Keratinocyte (primary cell): Measurements from ENCODE around the gene DDX20. TPM values are rescaled to one million over a fixed set of nuclear protein-coding genes. Genes with fewer than 3 reads are reported as not detected.

Source experiments
- DNase-seq: peaks from one replicate; pipeline ENCODE4 v3.0.0-alpha.2; 2011; ENCODE audit warnings: low read depth, missing footprints, low spot score
- FAIRE-seq: peaks from 2 replicates; lab custom pipeline; 2011; peaks lifted over from hg19 to GRCh38; lab: Jason Lieb, UNC
- H2AFZ ChIP-seq: 2 replicates; pipeline ENCODE4 v1.6.0; 2012; ENCODE audit warnings: low read length, control low read depth, inconsistent platforms; ENCODE audit not compliant: control insufficient read depth
- H3K27ac ChIP-seq: 2 replicates; pipeline ENCODE4 v1.5.1; 2011; ENCODE audit warnings: low read length; ENCODE audit not compliant: control insufficient read depth, insufficient read depth
- H3K27me3 ChIP-seq: 3 replicates; pipeline ENCODE4 v1.6.0; 2011; ENCODE audit warnings: low read length; ENCODE audit not compliant: control insufficient read depth, insufficient read depth; ENCODE audit errors: extremely low read depth
- H3K36me3 ChIP-seq, 2 experiments: 2 replicates in 1 of 2; 3 replicates in 1 of 2; pipeline ENCODE4 v1.5.1; 2011; ENCODE audit warnings: low read length in 2 of 2, mild to moderate bottlenecking in 1 of 2; ENCODE audit not compliant: control insufficient read depth in 2 of 2, insufficient read depth in 2 of 2; ENCODE audit errors: extremely low read depth in 1 of 2
- H3K4me1 ChIP-seq: 3 replicates; pipeline ENCODE4 v1.5.1; 2011; ENCODE audit warnings: low read length; ENCODE audit not compliant: control insufficient read depth, insufficient read depth; ENCODE audit errors: extremely low read depth
- H3K4me2 ChIP-seq: 3 replicates; pipeline ENCODE4 v1.6.0; 2011; ENCODE audit warnings: low read depth, low read length; ENCODE audit not compliant: control insufficient read depth, insufficient read depth; ENCODE audit errors: extremely low read depth
- H3K4me3 ChIP-seq, 3 experiments: fragments of 200-600 bp in 1 of 3; sonication (generic) in 1 of 3; 2 replicates in 2 of 3; 3 replicates in 1 of 3; pipeline ENCODE4 v1.5.1; 2011 to 2016; ENCODE audit warnings: low read length in 3 of 3, mild to moderate bottlenecking in 3 of 3, control low read depth in 2 of 3, inconsistent platforms in 1 of 3, low read depth in 1 of 3, mixed read lengths in 1 of 3, mixed run types in 1 of 3, moderate library complexity in 1 of 3; ENCODE audit not compliant: control insufficient read depth in 2 of 3, insufficient read depth in 2 of 3; ENCODE audit errors: extremely low read depth in 1 of 3
- H3K79me2 ChIP-seq: 2 replicates; pipeline ENCODE4 v1.6.0; 2012; ENCODE audit warnings: low read length; ENCODE audit not compliant: control insufficient read depth, insufficient read depth
- H3K9ac ChIP-seq: 3 replicates; pipeline ENCODE4 v1.6.0; 2011; ENCODE audit warnings: low read length; ENCODE audit not compliant: control insufficient read depth, insufficient read depth; ENCODE audit errors: extremely low read depth
- H3K9me1 ChIP-seq: 3 replicates; pipeline ENCODE4 v1.6.0; 2011; ENCODE audit warnings: low read length; ENCODE audit not compliant: control insufficient read depth, insufficient read depth; ENCODE audit errors: extremely low read depth
- H3K9me3 ChIP-seq: 2 replicates; pipeline ENCODE4 v1.5.1; 2012; ENCODE audit warnings: low read depth, low read length; ENCODE audit not compliant: control insufficient read depth
- H4K20me1 ChIP-seq: 3 replicates; pipeline ENCODE4 v1.6.0; 2011; ENCODE audit warnings: low read length; ENCODE audit not compliant: control insufficient read depth, insufficient read depth; ENCODE audit errors: extremely low read depth
- EZH2 ChIP-seq: IDR thresholded peaks from one replicate; pipeline ENCODE4 v1.6.1; 2012; ENCODE audit warnings: inconsistent platforms, mild to moderate bottlenecking, low read length, moderate library complexity
- dilution Hi-C: fragments of 300-500 bp; cut with MboI; formaldehyde crosslinking; loops from one replicate; pipeline ENCODE4 v1.7.0; 2020; ENCODE audit warnings: low sequenced_read_pairs; ENCODE audit not compliant: extremely low pct_ligation_motif_present
- polyA plus RNA-seq, 5 experiments: library from polyadenylated mRNA; depleted of rRNA in 3 of 5; stranded (reverse) in 3 of 5; stranded (forward) in 1 of 5; unstranded in 1 of 5; fragments of >200 nt; gene quantifications; 1 replicate in 1 of 5; 2 replicates in 3 of 5; 3 replicates in 1 of 5; pipeline versions ENCODE4 v1.2.1 to v1.2.3, GENCODE V29; 2011 to 2012; ENCODE audit warnings: missing spikeins in 2 of 5, low read depth in 1 of 5, low replicate concordance in 1 of 5
- TF ChIP-seq, protein P1 (sequence below), 3 experiments: IDR thresholded peaks in 1 of 3; conservative IDR thresholded peaks in 1 of 3; optimal IDR thresholded peaks in 1 of 3; 2 replicates in 2 of 3; 3 replicates in 1 of 3; pipeline versions ENCODE3 to v1.5.1; 2011; ENCODE audit warnings: low read length in 3 of 3, mild to moderate bottlenecking in 3 of 3, moderate library complexity in 2 of 3, control low read depth in 1 of 3, inconsistent platforms in 1 of 3; ENCODE audit not compliant: insufficient read depth in 2 of 3; ENCODE audit errors: extremely low read depth in 1 of 3

The DDX20 gene
- polyA plus RNA-seq, 1 donor (not counting 4 experiments of a cell fraction or from before 2014, with no cell fraction given): 14.8 TPM

DNA sequence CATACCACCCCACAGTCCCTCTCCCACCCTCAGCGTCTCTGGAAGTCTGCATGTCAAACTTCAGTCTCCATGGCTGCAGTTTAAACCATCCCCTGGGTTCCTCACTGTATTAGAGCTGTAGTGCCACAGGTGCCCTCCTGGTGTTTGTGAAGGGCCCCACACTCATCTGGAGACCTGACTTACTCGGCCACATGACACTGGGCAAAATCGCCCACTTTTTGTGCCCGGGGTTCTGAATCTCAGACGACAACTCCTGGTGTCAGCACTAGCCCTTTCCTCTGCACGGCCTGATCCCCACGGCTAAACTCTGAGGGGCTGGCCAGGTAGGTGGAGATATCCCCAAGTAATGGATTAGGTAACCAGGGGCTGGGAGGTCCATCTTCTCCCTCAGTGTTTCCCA, 23.0 kb upstream of the DDX20 start:
- H3K27me3 ChIP-seq: no peaks in the 10 kb centered on the region
- no peak overlapping the region for H3K27ac ChIP-seq
- H3K9ac ChIP-seq: no peak overlapping the region
- no peaks in the 10 kb centered on the region for H3K9me1 ChIP-seq
- TF ChIP-seq EZH2: no peak
- TF ChIP-seq, protein P1, sequence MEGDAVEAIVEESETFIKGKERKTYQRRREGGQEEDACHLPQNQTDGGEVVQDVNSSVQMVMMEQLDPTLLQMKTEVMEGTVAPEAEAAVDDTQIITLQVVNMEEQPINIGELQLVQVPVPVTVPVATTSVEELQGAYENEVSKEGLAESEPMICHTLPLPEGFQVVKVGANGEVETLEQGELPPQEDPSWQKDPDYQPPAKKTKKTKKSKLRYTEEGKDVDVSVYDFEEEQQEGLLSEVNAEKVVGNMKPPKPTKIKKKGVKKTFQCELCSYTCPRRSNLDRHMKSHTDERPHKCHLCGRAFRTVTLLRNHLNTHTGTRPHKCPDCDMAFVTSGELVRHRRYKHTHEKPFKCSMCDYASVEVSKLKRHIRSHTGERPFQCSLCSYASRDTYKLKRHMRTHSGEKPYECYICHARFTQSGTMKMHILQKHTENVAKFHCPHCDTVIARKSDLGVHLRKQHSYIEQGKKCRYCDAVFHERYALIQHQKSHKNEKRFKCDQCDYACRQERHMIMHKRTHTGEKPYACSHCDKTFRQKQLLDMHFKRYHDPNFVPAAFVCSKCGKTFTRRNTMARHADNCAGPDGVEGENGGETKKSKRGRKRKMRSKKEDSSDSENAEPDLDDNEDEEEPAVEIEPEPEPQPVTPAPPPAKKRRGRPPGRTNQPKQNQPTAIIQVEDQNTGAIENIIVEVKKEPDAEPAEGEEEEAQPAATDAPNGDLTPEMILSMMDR (optimal IDR thresholded peaks at IDR 0.05 in 1 of 3, IDR thresholded peaks at IDR 0.05 in 1 of 3, conservative IDR thresholded peaks at IDR 0.05 in 1 of 3; ENCODE audit: extremely low read depth in 1 of 3, insufficient read depth in 2 of 3, low read length in 3 of 3): no peak
- no peaks in the 10 kb centered on the region for H4K20me1 ChIP-seq
- FAIRE-seq (no peak), DNase-seq (no peak)
- no peak overlapping the region for H3K4me2 ChIP-seq
- dilution Hi-C loops: no loop called here
- no peaks in the 10 kb centered on the region for H3K9me3 ChIP-seq
- no peaks in the 10 kb centered on the region for H3K79me2 ChIP-seq
- no peak overlapping the region for H2AFZ ChIP-seq
- H3K4me1 ChIP-seq: peaks cover 14% of the 10 kb centered on the region
- no peak overlapping the region for H3K4me3 ChIP-seq
- no peaks in the 10 kb centered on the region for H3K36me3 ChIP-seq

DNA sequence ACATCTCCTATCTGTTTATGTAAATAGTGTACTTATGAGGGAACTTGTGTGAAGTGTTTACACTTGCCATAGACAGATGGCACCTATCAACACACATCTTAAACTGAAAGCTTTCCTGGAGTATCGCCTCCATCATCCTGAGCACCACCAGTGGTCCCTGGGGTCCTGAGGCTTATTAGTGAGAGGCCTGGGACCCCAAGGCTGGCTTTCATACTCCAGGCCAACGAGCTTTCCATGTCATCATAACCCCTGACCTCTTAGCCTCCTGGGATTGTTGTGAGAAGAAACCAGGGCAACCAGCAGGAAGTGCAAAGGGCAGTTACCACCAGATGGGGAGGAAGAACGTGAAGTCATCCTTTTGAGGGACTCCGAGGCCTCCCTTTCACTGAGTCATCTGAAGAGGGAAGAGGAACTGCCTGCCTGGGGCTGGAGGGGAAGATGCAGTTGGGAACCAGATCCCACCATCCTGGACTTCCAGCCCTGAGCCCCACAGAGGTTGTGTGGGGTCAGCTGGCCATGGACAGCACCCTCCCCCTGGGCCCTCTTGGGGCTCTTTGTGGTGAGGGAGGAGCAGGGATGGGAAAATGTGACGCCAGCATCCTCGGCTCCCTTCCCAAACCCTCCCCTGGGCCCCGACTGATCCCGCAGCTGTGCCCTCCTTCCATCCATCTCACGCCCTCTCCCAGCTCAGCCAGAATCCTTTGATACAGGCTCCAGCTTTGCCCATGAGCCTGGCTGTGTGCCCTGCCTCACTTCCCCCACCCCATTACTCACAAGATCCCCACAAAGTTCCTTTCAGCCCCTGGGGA, 22.3 kb upstream of the DDX20 start:
- Histone ChIP-seq H3K27ac (no peak overlapping the region), H3K79me2 (no peaks in the 10 kb centered on the region)
- no peak for TF ChIP-seq EZH2
- TF ChIP-seq, protein P1 (optimal IDR thresholded peaks at IDR 0.05 in 1 of 3, IDR thresholded peaks at IDR 0.05 in 1 of 3, conservative IDR thresholded peaks at IDR 0.05 in 1 of 3; ENCODE audit: extremely low read depth in 1 of 3, insufficient read depth in 2 of 3, low read length in 3 of 3): no peak

More for the DNA sequence above, 22.3 kb upstream of the DDX20 start:
- dilution Hi-C loops: no loop called here
- Histone ChIP-seq H3K36me3 (no peaks in the 10 kb centered on the region), H3K4me1 (peaks cover 20% of the 10 kb centered on the region), H2AFZ (no peak overlapping the region), H4K20me1 (no peaks in the 10 kb centered on the region), H3K27me3 (no peaks in the 10 kb centered on the region), H3K4me2 (peak overlapping the region; percentile 17), H3K4me3 (no peak overlapping the region), H3K9me1 (no peaks in the 10 kb centered on the region), H3K9ac (no peak overlapping the region), H3K9me3 (no peaks in the 10 kb centered on the region)
- no peak for DNase-seq
- FAIRE-seq: peak; percentile 29
